HG02571 (cell line): ENCODE data around the gene WDR5.

Source experiments
- ATAC-seq: cut with Tn5 transposase; IDR thresholded peaks from one replicate; pipeline ENCODE4 v1.9.1; 2021; ENCODE audit warnings: mild to moderate bottlenecking, moderate library complexity; ENCODE audit not compliant: unreplicated experiment

The WDR5 gene

DNA sequence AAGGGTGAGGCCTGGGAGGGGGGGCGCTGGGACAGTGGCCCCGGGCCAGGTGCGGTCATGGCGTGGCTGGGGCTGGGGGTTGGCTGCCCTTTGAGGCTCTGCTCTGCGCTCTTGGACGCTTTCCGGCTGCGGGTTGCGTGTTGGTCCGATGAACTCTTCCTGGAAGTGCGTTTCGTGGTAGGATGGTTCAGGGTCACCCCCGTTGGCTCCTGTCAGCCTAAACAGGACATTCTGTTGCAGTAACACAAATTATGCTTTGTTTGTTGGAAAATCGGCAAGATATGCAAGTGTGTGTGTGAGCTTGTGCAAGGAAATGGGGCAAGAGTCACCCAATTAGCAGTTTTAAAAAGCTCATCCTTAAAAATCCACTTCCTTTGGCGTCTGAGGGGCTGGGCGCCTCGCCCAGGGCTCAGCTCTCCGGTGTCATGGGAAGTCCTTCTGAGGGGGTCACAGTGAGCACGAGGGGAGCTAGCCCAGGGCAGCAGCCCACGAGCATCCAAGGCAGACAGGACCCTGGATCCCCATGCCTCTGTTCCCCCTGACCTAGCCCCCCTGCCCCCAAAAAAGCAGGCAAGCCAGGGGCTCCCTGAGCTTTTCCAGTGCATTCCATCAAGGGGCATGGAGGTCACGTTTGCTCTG lies 50.7 kb downstream of the WDR5 start:
- no peak for ATAC-seq

DNA sequence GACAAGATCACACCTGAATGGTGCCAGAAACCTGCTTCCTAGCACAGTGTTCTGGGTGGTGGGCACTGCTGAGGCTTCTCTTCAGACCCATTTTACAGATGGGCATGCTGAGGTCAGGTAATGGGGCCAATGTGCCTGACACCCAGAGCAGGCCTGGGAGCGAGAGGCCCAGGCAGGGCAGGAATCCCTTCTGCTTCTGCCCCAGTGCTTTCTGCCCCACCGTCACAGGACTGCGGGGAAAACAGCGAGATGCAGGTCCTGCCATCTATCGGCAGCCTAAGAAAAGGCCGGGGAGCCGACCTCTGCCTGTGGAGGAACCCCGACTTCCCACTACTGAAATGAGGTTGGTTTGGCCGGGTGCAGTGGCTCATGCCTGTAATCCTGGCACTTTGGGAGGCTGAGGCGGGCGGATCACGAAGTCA lies 51.2 kb downstream of the WDR5 start:
- ATAC-seq, result no peak

DNA sequence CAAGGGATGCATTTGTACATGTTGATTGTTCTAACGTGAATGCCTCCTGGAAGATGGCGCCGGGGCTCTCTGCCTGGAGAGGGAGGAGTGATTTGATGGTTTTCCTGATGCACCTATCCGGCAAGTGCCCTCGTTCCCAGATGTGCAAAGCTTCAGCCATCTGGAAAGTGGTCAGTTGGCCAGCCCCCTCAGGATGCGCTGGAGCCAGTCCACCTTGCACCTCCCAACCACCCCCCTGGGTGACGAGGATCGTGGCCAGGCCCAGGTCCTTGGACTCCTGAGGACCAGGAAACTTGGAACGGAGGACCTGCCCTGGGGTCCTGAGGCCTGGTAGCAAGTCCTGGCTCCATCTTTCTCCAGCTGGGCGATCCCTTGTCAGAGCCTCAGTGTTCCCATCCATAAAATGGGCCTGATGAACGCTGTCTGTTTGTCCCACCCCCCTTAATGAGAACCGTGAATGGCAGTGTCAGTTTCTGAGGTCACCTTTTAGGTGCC lies 52.1 kb downstream of the WDR5 start:
- ATAC-seq, result no peak

DNA sequence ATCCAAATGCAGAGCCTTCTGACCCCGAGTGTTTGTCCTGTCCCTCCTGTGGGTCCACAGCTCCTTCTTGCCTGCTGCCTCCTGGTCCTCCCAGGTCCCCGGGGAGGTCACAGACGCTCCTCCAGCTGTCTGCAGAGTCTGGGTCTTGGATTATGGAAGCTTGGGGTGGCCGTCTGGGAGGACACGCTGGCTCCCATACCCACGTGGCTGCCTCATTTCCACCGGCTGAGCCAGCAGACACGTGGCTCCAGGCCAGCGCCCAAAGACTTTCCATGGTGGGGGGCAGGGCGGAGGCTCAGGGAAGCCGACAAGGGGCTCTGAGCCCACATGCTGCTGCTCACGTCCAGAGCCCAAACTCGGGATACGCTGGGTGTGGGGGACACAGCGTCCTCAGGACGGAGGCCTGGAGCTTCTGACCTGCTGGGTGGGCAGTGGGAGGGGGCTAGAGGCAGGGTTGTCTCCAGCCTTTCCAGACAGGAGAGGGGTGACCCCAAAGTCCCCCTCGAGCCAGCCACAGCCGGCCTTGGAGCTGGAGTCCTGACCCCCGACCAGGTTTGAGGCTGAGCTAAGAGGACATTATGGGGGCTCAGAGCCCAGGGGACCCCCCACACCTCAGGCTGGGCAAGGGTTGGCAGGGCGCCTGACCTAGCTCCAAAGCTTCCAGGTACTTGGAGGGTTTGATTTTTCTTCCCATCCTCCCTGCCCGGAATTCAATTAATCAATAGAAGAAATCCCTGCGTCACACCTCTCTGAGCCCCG lies 52.7 kb downstream of the WDR5 start:
- ATAC-seq, result no peak

DNA sequence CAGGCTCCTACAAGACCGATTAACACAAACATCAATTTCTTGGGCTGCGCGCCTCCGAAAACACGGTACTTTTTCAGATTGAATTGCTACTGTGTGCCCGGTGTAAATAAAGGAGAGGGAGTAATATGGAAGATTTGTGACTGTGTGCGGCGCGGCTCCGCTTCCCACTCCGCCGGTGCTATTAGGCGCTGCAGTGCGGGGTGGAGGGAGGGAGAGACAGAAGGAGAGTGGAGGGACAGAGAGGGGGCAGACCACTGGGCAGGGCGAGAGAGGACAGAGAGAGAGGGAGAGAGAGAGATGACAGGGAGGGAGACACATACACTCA lies 53.2 kb downstream of the WDR5 start:
- no peak for ATAC-seq

DNA sequence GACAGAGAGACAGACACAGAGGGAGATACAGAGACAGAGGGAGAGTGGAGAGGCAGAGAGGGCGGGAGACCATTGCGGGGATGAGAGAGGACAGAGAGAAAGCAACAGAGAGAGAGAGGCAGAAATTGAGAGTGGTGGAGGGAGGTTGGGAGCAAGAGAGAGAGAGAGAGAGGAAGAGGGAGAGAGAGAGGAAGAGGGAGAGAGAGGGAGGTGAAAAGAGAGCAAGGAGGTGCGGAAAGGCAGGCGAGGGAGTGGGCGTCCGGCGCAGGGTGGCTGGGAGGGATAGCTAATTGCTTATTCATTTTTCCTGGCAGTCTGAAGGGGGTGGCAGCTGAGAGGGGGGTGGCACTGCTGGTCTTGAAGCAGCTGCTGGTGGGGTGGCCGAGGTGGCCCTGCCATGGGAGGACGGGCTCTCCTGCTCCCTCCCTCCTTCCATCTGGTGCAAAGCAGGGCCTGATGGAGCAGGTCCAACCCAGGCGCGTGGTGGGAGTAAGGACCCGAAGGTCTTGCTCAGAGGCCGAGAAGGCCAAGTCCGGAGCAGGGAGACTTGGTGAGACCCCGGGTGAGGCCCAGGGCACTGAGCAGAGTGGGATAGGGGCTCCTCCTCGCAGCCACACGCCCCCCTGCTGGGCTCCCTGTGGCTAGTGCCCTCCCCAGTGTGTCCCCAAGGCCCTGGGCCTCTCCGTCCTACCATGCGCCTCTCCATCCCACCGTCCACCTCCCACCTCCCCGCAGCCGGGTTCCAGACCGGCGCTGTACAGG lies 53.8 kb downstream of the WDR5 start:
- no peak for ATAC-seq

DNA sequence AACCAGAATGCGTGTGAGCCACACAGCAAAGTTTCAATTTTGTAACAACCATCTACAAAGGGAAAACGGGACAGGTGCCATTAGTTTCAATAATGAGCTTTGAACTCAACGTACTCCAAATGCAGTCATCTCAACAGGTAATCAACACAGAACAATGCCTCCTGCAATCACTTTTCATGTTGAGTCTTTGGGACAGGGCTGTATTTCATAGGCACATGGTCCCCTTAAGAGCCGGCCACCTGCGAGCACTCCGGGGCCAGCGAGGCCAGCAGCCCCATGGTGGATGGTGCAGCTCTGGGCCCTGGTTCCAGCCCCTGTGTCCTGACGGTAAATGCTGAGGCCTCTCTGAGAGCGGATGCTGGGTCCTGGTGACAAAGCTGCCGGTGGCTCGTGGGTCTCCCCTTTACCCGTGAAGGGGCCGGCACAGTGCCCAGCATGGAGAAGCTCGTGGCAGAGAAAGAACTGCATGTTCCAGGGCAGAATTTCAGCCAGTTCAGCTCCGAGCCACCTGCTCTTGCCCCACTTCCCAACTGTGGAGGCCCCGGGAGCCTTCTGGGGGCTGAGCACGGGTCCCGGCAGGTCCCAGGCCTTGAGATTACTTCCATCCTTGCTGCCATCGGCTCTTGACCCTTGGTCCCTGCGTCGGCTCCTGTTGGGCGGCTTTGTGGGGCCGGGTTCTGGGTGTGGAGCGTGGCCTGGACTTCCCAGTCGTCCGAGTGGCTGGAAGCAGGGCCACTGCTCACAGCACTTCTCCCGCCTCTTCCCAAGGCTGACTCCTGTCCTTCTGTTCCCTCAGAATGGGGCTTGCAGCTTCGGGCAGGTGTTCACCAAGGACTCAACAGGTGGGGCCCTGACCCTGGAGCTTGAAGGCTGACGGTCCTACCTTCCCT lies 54.6 kb downstream of the WDR5 start:
- no peak for ATAC-seq

DNA sequence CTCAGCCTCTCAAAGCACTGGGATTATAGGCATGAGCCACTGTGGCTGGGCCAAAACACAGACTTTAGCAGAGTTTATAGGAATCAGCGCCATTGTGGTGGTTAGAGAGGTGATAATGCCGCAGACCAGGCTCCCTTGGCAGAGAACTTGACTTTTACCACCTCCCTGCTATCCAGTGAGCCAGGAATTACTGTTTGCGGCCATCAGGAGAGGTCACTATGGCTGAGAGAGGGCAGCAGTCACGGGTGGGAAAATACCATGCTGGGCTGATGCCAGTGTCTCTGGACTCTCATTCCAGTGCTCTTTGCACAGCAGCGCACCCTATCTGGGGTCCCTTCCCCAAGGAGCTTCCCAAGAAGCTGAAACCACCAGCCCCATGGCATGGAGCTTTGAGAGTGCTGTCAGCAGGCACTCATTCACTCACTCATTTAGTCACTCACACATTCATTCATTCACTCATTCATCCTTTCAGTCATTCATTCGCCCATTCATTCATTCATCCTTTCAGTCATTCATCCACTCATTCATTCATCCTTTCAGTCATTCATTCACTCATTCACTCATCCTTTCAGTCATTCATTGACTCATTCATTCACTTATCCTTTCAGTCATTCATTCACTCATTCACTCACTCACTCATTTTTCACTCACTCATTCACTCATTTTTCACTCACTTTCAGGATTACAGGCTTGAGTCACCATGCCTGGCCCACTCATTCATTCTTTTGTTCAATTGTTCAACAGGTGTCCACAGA lies 55.8 kb downstream of the WDR5 start:
- no peak for ATAC-seq

DNA sequence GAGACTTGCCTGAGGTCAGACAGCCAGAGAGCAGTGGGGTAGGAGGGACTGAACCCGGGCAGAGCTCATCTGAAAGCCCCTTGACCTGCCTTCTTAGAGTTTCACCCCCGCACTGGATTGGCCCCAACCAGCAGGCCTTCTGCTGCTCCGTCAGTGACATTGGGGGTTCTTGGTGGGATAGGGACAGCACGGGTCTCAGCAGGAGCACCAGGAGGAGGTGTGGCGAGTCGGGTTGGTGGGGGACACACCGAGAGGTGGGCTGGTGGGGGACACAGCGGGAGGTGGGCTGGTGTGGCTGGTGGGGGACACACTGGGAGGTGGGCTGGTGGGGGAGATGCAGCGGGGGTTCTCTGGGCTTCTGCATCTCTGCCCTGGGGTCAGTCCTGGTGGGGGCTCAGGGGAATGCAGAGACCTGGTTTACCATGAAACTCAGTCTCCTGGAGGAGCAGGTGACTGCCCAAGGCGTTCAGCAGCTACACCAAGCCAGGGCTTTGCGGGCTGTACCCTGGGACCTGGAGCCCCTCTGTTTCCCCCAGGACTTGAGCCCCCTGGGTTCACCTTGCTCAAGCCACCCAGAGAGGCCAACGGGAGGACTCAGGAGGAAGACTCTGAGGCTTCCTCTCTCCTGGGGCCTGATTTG lies 56.5 kb downstream of the WDR5 start:
- ATAC-seq, result no peak

DNA sequence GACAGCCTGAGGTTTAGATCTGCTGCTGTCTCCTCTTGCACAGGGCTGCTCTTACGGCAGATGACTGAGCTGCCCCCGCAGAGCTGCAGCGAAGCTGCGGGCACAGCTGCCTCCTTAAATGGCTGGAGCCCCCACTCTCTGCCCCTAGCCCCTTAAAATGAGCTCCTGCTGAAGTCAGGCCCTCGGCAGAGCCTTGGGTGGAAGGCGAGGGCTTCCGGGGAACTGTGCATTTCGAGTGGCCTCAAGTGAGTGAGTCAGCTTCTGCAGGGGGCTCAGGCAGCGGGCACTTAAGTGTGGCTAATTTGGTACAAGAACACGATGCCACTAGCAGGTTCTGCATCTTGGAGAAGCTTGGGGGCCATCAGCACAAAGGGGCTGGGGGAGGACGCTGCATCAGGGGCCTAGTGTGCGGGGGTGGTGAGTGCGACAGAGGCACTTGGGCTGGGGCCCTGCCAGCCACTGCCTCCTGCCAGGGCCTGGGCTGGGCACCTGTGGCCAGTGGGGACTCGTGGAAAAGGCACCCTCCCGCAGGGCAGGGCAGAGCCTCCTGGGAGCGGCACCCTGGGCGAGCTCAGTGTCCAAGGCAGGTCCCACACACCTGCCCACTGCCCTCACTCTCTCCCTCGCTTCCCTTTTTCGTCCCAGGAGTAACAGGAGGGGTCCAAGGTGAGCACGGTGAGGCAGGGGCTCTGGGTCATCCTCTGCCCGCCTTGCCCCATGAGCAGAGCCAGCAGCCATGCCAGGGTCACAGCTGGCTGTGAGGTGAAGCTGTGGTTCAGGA lies 57.3 kb downstream of the WDR5 start:
- no peak for ATAC-seq

DNA sequence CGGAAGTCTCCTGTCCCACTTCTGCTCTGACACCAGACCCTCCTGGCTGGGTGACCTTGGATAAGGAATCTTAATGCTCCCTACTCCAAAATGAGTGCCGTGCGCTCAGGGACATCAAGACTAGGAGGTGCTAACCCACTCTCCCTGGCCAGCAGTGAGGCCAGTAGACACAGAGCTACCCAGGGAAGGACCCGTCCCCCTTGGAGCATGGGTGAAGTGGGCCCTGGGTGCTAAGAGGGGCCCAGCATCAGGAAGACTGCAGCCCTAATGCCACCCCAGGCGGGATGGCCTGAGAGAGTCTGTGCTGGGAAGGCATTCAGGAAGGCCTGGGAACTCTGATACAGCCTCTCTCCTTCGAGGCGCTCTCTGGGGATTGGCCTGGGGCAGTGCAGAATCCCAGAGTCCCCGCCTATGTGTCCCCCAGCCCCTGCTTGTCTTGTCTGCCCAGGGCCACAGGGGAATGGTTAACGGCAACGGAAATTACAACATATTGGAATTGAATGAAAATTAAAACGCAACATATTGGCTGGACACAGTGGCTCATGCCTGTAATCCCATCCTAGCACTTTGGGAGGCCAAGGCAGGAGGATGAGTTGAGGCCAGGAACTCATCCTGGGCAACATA lies 58.1 kb downstream of the WDR5 start:
- ATAC-seq, result no peak

DNA sequence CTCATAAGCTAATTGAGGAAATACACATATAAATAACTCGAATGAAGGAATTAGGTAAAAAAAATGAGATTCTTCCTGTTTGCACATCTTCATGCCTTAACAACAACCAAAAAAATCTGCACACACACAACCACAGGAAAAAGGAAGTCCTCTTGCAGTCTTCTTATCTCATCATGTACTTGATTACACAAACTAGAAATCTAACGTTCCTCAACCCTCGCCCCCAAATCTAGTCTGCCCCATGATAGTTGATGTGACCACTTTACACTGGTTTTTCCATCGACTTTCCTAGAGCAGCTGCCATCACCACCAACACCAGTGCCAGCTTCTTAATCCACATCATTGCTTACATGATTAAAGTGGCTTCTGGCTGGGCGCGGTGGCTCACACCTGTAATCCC lies 59.7 kb downstream of the WDR5 start:
- no peak for ATAC-seq

DNA sequence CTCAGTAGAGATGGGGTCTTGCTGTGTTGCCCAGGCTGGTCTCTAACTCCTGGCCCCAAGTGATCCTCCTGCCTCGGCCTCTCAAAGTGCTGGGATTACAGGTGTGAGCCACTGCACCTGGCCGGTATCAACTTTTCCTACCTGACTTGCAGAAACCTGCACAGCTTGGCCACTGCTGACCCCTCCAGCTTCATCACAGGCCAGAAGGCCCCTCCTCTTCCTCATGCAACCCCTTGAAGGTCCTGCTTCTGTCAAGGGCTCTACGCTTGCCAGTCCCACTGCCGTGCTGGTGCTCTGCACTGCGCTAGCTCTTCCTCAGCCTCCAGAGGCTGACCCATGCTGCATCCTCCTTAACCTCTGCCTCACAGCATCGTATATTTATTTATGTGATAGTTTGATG lies 61.0 kb downstream of the WDR5 start:
- ATAC-seq, result no peak

DNA sequence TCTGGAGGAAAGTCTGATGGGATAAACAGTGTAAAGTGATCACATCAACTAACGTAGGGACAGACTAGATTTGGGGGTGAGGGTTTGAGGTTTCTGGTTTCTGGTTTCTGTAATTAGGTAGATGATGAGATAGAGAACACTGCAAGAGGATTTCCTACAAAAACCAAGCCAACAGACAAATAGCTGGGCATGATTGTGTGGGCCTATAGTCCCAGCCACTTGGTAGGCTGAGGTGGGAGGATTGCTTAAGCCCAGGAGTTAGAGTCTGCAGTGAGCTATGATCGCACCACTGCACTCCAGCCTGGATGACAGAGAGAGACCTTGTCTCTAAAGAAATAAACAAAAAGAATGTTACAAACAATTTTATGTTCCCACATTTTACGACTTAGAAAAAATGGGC lies 62.9 kb downstream of the WDR5 start:
- ATAC-seq, result no peak

DNA sequence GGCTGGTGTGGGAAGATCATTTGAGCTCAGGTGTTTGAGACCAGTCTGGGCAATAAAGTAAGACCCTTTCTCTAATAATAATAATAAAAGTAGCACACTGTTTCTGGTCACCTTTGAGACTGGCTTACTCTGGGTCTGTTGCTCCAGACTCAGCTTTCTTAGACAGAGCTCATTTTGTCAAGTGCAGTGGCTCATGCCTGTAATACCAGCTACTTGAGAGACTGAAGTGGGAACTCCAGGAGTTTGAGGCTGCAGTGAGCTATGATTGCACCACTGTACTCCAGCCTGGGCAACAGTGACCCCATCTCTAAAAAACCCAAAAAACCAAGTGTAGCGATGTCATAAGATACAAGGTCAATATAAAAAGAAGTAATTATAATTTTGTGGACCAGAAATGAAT lies 64.8 kb downstream of the WDR5 start:
- ATAC-seq, result no peak

DNA sequence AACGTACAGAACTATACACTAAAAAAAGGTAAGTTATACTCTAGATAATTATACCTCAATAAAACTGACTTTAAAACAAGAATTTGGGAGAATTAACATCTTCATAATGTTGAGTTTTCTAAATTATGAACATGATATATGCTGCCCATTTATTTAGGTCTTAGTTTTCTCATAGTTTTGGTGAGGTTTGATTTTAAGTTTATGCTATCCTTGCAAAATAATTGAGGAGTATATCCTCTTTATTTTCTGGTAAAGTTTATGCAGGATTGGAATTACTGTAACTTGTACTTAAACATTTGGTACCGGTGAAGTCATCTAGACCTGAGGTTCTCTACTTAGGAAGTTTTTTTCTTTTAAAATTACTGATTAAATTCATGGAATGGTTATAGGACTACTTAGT lies 67.3 kb downstream of the WDR5 start:
- ATAC-seq, result no peak

DNA sequence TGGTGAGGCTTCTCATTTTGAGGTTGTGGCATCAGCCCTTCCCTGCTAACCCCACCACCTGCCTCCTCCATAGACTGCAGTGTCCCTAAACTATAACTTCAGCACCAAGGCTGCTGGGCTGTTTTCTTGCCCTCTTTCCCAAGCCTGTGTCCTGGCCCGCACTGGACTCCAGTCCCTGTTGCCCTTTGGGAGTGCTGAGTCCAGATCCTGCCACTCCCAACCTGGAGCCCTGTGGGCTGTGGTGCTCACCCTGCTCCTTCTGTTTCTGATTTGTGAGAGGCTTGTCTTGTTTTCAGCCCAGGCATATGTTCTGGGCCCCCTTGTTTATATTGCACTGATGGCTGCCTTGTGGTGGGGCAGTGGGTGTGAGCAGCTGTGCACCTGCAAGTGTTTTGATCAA lies 68.2 kb downstream of the WDR5 start:
- ATAC-seq, result no peak

DNA sequence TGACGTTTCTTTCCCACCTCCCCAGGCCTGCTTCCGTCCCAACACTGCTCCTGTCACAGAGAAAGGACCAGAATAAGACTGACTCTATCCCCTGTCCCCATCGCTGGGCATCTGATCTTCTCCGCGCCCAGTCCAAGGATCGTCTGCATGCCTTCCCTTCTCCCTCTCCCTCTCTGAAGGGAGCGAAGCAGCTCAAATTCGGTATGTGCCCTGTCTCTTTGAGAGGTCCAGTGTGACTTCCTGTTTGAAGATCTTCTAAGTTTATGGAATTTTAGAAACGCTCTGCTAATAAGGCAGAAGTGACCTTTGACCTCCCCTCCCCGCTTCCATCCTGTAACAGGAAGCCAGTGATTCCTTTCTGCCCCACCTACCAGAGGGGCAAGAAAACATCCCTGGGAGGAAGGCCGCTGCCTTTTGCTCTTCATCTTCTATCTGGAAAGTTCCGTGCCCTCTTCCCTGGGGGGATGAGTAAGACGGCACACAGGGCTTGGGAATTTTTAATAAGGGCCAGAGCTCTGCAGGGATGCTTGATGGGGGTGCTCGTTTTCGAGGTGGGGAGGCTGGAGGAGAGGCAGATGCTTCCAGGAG lies 69.2 kb downstream of the WDR5 start:
- ATAC-seq, result no peak
